ENCODE data around the gene TAF9.

The TAF9 gene

DNA sequence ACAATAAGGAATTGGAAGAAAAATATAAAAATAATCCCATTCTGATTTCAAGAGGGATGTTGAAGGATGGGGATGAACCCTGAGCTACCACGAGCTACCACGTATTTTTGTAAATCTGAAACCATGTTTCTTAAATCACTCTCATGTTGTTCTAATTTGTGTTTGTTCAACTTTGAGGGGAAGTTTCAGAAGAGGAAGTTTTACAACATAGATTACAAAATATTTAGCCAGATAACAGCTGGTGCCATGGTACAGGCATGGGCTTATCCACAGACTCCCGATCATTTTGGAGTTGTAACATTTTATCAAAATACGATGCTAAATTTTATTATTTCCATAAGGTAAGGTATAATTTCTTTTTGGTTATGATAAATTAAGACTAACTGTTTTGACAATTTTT, 51.9 kb downstream of the TAF9 start:
- TF ChIP-seq ZNF274 (IDR thresholded peaks at IDR 0.05; ENCODE audit: low read depth, low read length): no peak
- H3K4me3 ChIP-seq (ENCODE audit: low read length): no peak overlapping the region

DNA sequence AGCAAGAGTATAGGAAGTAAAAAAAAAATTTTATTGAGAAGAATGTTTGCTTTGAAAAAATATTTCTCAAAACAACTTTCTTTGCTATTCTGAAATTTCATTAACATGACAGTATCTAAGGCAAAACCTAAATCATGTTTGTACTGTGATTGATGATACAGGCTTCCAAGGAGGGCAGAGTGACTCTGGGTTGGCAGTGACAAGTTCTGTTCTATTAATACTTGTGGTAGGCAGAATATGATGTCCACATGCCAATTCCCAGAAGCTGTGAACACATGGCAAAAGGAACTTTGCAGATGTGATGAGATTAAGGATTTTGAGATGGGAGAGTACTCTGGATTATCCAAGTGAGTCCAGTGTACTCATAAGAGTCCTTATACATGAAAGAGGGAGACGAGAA, 53.3 kb downstream of the TAF9 start:
- no peak for TF ChIP-seq ZNF274 (IDR thresholded peaks at IDR 0.05; ENCODE audit: low read depth, low read length)
- no peak overlapping the region for H3K4me3 ChIP-seq (ENCODE audit: low read length)
